GM12878 (cell line): Measurements from ENCODE around the gene NAA10. TPM values are rescaled to one million over a fixed set of nuclear protein-coding genes. Genes with fewer than 3 reads are reported as not detected.

Experiments
- ATAC-seq: fragments of 200-7000 bp; cut with Tn5 transposase; 3 replicates; pipeline ENCODE4 v1.9.1; 2020; ENCODE audit warnings: mild to moderate bottlenecking, moderate library complexity
- BruUV-seq: library from RNA; stranded (reverse); fragments of 400-500 nt; replicated peaks from 2 replicates; lab custom pipeline; 2021; lab: Mats Ljungman, UMichigan
- CTCF ChIA-PET: fragments of 300-600 bp; sonication (Branson Sonifier 250); formaldehyde crosslinking; extraction: SDS; loops from one replicate; lab custom pipeline; 2021; ENCODE audit warnings: inconsistent platforms; lab: Yijun Ruan, JAX
- POLR2A ChIA-PET: fragments of 350-600 bp; formaldehyde crosslinking; extraction: SDS; loops from one replicate; lab custom pipeline; 2021; ENCODE audit warnings: inconsistent platforms; lab: Charles Lee
- RAD21 ChIA-PET: fragments of 300-600 bp; sonication (Branson Sonifier 250); formaldehyde crosslinking; loops from one replicate; lab custom pipeline; 2023; ENCODE audit warnings: antibody characterized with exemption; ENCODE audit not compliant: unreplicated experiment; lab: Charles Lee
- SMC1A ChIA-PET: fragments of 300-600 bp; sonication (Branson Sonifier 250); formaldehyde crosslinking; loops from one replicate; lab custom pipeline; 2023; ENCODE audit not compliant: unreplicated experiment, uncharacterized antibody; lab: Charles Lee
- DNase-seq: peaks from one replicate; pipeline ENCODE4 v3.0.0-alpha.2; 2011; ENCODE audit warnings: low read depth, low spot score
- FAIRE-seq: peaks from 3 replicates; lab custom pipeline; 2011; peaks lifted over from hg19 to GRCh38; lab: Jason Lieb, UNC
- H2AFZ ChIP-seq: 2 replicates; pipeline ENCODE4 v1.6.0; 2011; ENCODE audit warnings: low read depth, low read length, control low read depth; ENCODE audit not compliant: control insufficient read depth
- H3K27ac ChIP-seq: 2 replicates; pipeline ENCODE4 v1.5.1; 2011; ENCODE audit warnings: control low read depth; ENCODE audit not compliant: control insufficient read depth, insufficient read depth
- H3K27me3 ChIP-seq, 2 experiments: replicated peaks in 1 of 2; 2 replicates each; pipeline versions ENCODE4 v1.6.0 to v1.6.1; 2011; ENCODE audit warnings: low read length in 1 of 2; ENCODE audit not compliant: control insufficient read depth in 2 of 2, insufficient read depth in 2 of 2
- H3K36me3 ChIP-seq, 2 experiments: 2 replicates each; pipeline ENCODE4 v1.5.1; 2011; ENCODE audit warnings: low read length in 1 of 2; ENCODE audit not compliant: control insufficient read depth in 2 of 2, insufficient read depth in 2 of 2
- H3K4me1 ChIP-seq: 2 replicates; pipeline ENCODE4 v1.6.1; 2011; ENCODE audit warnings: mild to moderate bottlenecking, low read length, moderate library complexity, mixed read lengths; ENCODE audit not compliant: control insufficient read depth, insufficient read depth
- H3K4me2 ChIP-seq: 2 replicates; pipeline ENCODE4 v1.6.0; 2011; ENCODE audit warnings: control low read depth; ENCODE audit not compliant: control insufficient read depth, insufficient read depth
- H3K4me3 ChIP-seq: fragments of 200-600 bp; sonication (generic); 2 replicates; pipeline ENCODE4 v1.5.1; 2016
- H3K79me2 ChIP-seq: 2 replicates; pipeline ENCODE4 v1.6.0; 2011; ENCODE audit warnings: low read length; ENCODE audit not compliant: control insufficient read depth, insufficient read depth
- H3K9ac ChIP-seq: 2 replicates; pipeline ENCODE4 v1.8.0; 2011; ENCODE audit warnings: low read length, control low read depth, mixed read lengths; ENCODE audit not compliant: control insufficient read depth, insufficient read depth
- H3K9me3 ChIP-seq: replicated peaks from 3 replicates; pipeline ENCODE4 v1.5.1; 2011; ENCODE audit warnings: mild to moderate bottlenecking, low read length; ENCODE audit not compliant: control insufficient read depth, insufficient read depth
- H4K20me1 ChIP-seq: 2 replicates; pipeline ENCODE4 v1.6.0; 2011; ENCODE audit not compliant: control insufficient read depth, insufficient read depth
- BCLAF1 ChIP-seq: fragments of 450-650 bp; IDR thresholded peaks from 2 replicates; pipeline ENCODE4 v1.6.1; 2017; ENCODE audit warnings: antibody characterized with exemption, mild to moderate bottlenecking, moderate library complexity
- E2F8 ChIP-seq: fragments of 450-650 bp; IDR thresholded peaks from 2 replicates; pipeline ENCODE4 v1.6.1; 2018; ENCODE audit warnings: mild to moderate bottlenecking, low read depth, moderate library complexity; ENCODE audit not compliant: partially characterized antibody
- IKZF1 ChIP-seq: fragments of 450-650 bp; conservative IDR thresholded peaks from 2 replicates; pipeline ENCODE4 v1.6.1; 2017; ENCODE audit warnings: antibody characterized with exemption, mild to moderate bottlenecking
- MAX ChIP-seq: IDR thresholded peaks from 2 replicates; pipeline ENCODE4 v1.6.1; 2012; ENCODE audit warnings: low read depth, low read length, improper control_type of control experiment
- MEF2B ChIP-seq: fragments of 450-650 bp; IDR thresholded peaks from 2 replicates; pipeline ENCODE4 v1.6.1; 2018; ENCODE audit warnings: mild to moderate bottlenecking, moderate library complexity; ENCODE audit not compliant: partially characterized antibody, poor library complexity, severe bottlenecking
- MXI1 ChIP-seq: fragments of 150-350 bp; IDR thresholded peaks from 2 replicates; pipeline ENCODE4 v1.6.1; 2011; ENCODE audit warnings: low read depth, mild to moderate bottlenecking, inconsistent platforms, low read length, improper control_type of control experiment
- RELA ChIP-seq: fragments of 450-650 bp; IDR thresholded peaks from 2 replicates; pipeline ENCODE4 v1.8.0; 2014; ENCODE audit warnings: borderline replicate concordance; ENCODE audit not compliant: partially characterized antibody
- REST ChIP-seq: IDR thresholded peaks from 2 replicates; pipeline ENCODE4 v1.6.1; 2012; ENCODE audit warnings: mild to moderate bottlenecking, low read depth, low read length
- SMARCA5 ChIP-seq: fragments of 450-650 bp; IDR thresholded peaks from 2 replicates; pipeline ENCODE4 v1.6.1; 2017; ENCODE audit warnings: mild to moderate bottlenecking
- TARDBP ChIP-seq: IDR thresholded peaks from 2 replicates; pipeline ENCODE4 v1.6.1; 2016; ENCODE audit warnings: borderline replicate concordance
- USF2 ChIP-seq: IDR thresholded peaks from 2 replicates; pipeline ENCODE4 v1.6.1; 2011; ENCODE audit warnings: low read depth, low read length, improper control_type of control experiment, borderline replicate concordance
- WGBS: methylation state at CpG from one replicate; pipeline ENCODE4 v1.1.6; 2016; ENCODE audit warnings: low lambda C conversion rate; ENCODE audit not compliant: insufficient replicate concordance, insufficient coverage; ENCODE audit errors: missing lambda C conversion rate; 5-methylcytosine and 5-hydroxymethylcytosine counted together
- in situ Hi-C: fragments of 300-500 bp; cut with MboI; formaldehyde crosslinking; loops from 9 replicates; pipeline ENCODE4 v1.14.3; 2018; ENCODE audit warnings: mixed read lengths
- intact Hi-C: fragments of 100-400 bp; cut with micrococcal nuclease; formaldehyde crosslinking; loops from one replicate; pipeline ENCODE4 v1.14.2; 2022; ENCODE audit not compliant: unreplicated experiment
- polyA plus RNA-seq, 11 experiments: library from polyadenylated mRNA; depleted of rRNA in 4 of 11; unstranded in 6 of 11; stranded (reverse) in 5 of 11; fragments of >200 nt; fragmentation: Nextera tagmentation in 4 of 11; fragmentation: Illumina TruSeq in 1 of 11; extraction: Ambion mirVana in 4 of 11; extraction: Trizol in 1 of 11; gene quantifications; 1 replicate in 1 of 11; 2 replicates in 10 of 11; pipeline versions ENCODE4 v1.2.1 to v1.2.3, GENCODE V29; 2011 to 2016; ENCODE audit warnings: inconsistent platforms in 2 of 11, missing spikeins in 2 of 11, low read depth in 1 of 11
- total RNA-seq, 4 experiments: library from RNA; depleted of rRNA in 3 of 4; stranded (reverse); fragments of >200 nt in 3 of 4; fragmentation: Illumina TruSeq in 1 of 4; extraction: Trizol in 1 of 4; gene quantifications; 2 replicates each; pipeline versions ENCODE4 v1.2.1 to v1.2.3, GENCODE V29; 2013 to 2021

Gene NAA10
- total and polyA plus RNA-seq, 10 of the 15 experiments (the other 5 are each of a cell fraction or from before 2014, with no cell fraction given), result 7.9 to 212 (median 98.9) TPM

DNA sequence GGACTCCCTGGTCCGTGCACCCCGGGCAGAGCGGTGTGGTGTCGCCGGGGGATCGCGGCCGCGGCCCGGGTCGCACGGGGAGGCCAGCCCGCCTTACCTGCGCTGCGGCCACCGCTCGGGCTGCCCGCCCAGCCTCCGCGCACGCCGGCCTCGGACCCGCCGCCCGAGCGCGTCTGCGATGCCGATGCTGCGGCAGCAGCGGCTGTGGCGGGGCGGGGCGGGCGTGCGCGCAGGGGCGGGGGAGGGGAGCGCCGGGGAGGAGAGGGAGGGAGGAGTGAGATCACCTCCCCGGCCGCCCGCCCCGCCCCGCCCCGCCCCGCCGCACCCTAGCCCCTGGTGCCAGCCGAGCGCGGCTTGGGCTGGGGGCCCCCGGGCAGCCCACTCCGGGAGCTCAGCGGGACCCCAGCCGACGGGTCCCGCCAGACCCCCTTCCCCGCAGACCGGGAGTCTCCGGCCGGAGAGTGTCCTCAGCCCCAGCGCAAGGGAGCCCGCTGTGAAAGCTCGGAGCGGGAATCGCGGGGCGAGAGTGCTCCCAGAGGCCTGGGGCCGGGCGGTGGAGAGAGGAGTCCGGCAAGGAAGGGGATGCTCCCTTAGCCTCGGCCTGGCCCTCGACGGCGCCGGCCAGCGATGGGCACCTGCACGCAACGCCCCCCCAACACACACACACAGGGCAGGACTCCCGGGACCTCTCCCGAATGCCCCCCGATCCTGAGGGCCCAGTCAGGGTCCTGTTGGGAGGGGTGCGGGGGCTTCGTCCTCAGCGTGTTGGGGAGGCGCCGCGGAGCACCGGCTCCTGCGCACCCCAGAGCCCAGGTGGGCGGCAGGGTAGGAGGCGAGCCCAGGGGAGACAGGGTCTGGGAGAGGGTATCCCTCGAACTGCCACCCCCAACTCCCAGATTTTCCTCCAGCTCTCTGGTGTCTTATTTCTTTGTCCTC is 48.6 kb downstream of the NAA10 start, which contains the start of gene L1CAM:
L1CAM (minus strand) TSS at position 206 of the 936 bp plus-strand sequence. CDS start 10,337 bp downstream, outside the sequence.
- no peaks in the 10 kb centered on the region for H3K4me1 ChIP-seq
- no peaks in the 10 kb centered on the region for H3K36me3 ChIP-seq
- H3K4me2 ChIP-seq, result no peak within 1 kb of the TSS
- RAD21 ChIA-PET, result no interaction called here
- H4K20me1 ChIP-seq, result no peaks in the 10 kb centered on the region
- BruUV-seq, result no TSS peak
- SMC1A ChIA-PET, result no interaction called here
- H3K9me3 ChIP-seq, result no peaks in the 10 kb centered on the region
- H3K27me3 ChIP-seq, result peaks cover 0 to 2% of the 10 kb centered on the region in 2 experiments; a peak in 3 of 4 replicates
- intact Hi-C loops, result no loop called here
- H3K79me2 ChIP-seq, result no peaks in the 10 kb centered on the region
- ATAC-seq, result no peak
- CTCF ChIA-PET, result no interaction called here
- DNase-seq, result no peak
- no peak for FAIRE-seq
- H2AFZ ChIP-seq, result no peak within 1 kb of the TSS
- in situ Hi-C loops, result no loop called here
- no peak within 1 kb of the TSS for H3K9ac ChIP-seq
- WGBS, result 43% methylated on average over 31 of the region's 94 CpGs
- no peak within 1 kb of the TSS for H3K4me3 ChIP-seq
- H3K27ac ChIP-seq, result no peak within 1 kb of the TSS
- POLR2A ChIA-PET, result interaction anchor here (0.5 kb wide), 1 partner anchor 166 kb away, joined by 7 read pairs; no protein-coding TSS in a partner anchor
- no peak for TF ChIP-seq E2F8
- no peak for TF ChIP-seq REST
- TF ChIP-seq TARDBP, result no peak
- no peak for TF ChIP-seq MEF2B
- TF ChIP-seq USF2, result no peak
- TF ChIP-seq RELA, result no peak
- TF ChIP-seq IKZF1, result no peak
- no peak for TF ChIP-seq MAX
- no peak for TF ChIP-seq SMARCA5
- no peak for TF ChIP-seq BCLAF1
- TF ChIP-seq MXI1, result no peak
